Left lobe of liver (tissue), 2 donors: ENCODE measurements around the gene CYTL1. TPM values are rescaled to one million over a fixed set of nuclear protein-coding genes. Genes with fewer than 3 reads are reported as not detected.
"Not testable (repeated sequence)": the region's sequence is repeated elsewhere in the genome, so short reads cannot be mapped to it uniquely, and the experiment has no call there.

ENCODE experiments used
- ATAC-seq: fragments of 200-7000 bp; cut with Tn5 transposase; one replicate; pipeline ENCODE4 v1.9.1; 2020; ENCODE audit warnings: mild to moderate bottlenecking, moderate library complexity
- DNase-seq: peaks from one replicate; pipeline ENCODE4 v3.0.0-alpha.2; 2020; ENCODE audit warnings: low spot score
- total RNA-seq: library from RNA; stranded (reverse); gene quantifications from one replicate; pipeline ENCODE4 v1.2.1, GENCODE V29; 2021
- donor health status: DM: no; HTN: no; CAD: no; lungs with moderate emphysema.
- donor health status: DM: no; HTN: yes; CAD: no.

CYTL1 gene
- total RNA-seq, 1 donor from 2014 or later = not detected

DNA sequence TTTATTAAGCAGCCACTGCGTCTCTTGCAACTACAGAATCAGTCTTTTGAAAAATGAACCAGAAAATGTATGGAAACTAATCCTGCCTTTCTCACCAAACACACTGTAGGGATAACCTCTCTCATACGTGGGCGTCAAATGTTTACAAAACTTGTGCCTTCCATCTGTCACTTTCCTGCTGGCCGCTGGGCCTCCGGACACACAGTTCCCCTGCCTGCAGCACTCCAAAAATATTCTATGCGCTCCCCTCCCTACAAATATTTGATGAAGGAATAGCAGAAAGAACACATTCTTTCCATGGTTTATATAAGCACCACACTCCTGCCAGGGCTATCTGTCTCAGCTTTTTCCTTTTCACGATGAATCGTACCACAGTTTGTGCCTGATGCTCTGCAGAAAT, 14.9 kb upstream of the CYTL1 start:
- no peak for DNase-seq
- no peak for ATAC-seq

DNA sequence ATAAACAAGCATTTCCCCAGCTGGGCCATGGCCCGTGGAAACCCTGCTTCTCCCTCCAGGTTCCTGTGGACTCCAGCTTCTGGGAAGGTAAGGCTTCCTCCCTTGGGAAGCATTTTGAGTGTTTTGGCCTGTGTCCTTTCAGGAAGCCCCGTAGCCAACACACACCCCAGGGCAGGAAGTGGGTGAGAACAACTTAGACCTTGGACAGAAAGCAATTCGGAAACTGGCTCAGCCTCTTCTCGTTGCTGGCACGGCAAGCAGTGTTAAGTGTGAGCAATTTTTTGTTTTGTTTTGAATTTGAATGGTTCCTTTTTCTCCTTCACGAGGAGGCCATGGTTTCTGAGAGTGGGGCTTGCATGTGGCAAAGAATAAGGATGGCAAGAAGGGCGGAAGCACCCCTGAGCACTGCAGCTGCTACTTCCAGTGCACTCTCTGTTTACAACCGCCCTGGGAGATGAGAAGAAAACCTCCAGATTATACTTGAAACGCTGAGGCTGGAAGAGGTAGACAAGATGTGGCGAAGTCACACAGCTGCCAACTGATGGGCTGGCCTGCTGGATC, 14.1 kb upstream of the CYTL1 start:
- ATAC-seq = no peak
- DNase-seq = no peak

DNA sequence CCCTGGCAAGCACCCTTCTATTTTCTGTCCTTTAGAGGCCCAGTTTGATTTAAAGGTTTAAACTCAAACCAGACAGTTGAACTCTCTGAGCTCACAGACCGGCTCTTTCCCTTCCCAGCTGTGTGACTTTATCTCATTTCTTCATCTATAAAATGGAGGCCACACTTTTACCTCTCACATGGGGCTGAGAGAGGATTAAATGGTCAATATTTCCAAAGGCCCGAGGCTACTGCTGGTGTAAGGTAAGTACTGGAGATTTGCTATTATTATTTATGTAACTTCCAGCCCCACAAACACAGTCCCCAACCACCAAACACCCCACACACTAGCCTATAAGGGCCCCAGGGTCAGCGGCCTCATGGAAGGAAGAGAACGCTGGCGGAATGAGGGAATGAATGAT, 13.6 kb upstream of the CYTL1 start:
- DNase-seq = no peak
- no peak for ATAC-seq

DNA sequence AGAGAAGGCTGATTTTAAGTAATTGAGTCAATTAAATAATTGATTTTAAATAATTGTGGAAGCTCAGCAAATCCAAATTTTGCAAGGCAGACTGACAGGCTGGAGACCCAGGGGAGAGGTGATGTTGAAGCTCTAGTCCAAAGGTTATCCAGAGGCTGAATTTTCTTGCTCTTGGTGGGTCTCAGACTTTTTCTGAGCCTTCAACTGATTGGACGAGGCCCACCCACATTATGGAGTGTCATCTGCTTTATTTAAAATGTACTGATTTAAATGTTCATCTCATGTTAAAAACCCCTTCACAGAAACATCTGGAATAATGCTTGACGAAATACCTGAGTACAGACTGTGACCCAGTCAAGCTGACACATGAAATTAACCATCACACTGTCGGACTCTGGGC, 11.7 kb upstream of the CYTL1 start:
- ATAC-seq = no peak
- DNase-seq = no peak

DNA sequence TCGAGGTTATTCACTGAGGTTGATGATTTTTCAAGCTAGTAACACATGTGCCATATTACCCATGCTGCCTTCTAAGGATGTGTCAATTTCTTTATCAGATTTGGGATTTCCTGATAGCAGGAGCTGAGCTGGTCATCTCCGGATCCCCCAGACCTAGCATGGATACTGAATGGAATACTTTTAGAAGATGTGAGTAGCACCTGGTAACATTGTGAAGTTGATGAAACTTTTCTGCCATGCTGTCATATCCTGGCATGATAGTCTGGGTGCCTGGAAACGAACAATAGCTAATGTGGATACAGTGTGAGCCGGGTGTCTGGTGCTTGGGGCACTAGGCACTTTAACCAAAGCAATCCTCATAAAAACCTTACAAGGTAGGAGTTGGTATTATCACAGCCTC, 11.0 kb upstream of the CYTL1 start:
- ATAC-seq (no peak), DNase-seq (no peak)

DNA sequence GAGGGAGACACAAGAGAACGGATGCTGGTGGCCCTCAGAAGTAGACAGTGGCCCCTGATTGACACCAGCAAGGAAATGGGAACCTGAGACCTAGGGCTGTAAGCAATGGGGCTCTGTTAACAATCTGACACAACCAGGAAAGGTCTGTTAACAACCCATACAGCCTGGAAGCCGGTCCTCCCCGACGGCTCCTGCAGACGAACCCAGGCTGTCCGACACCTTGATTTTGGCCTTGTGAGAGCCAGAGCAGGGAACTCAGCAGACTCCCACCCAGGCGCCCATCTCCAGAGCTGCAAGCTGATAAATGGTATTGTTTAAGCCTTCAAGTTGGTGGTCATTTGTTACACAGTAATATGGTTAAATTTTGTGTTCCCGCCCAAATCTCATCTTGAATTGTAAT, 10.2 kb upstream of the CYTL1 start:
- no peak for DNase-seq
- ATAC-seq = no peak

DNA sequence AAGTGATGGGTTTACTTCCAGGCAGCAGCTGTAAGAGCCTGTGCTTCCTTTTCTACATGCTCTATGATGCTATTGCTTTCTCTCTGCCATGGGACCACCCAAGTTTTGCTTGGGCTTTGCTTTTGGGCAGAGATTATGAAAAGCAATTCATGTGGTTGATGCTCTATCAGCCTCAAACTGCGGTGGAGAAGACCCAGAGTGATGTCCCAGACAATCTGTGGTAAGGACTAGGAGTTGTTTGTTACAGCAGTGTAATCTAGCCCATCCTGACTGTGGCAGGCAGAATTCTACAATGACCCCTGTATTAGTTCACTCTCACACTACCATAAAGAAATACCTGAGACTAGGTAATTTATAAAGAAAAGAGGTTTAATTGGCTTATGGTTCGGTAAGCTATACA, 9.2 kb upstream of the CYTL1 start:
- DNase-seq (no peak), ATAC-seq (no peak)

DNA sequence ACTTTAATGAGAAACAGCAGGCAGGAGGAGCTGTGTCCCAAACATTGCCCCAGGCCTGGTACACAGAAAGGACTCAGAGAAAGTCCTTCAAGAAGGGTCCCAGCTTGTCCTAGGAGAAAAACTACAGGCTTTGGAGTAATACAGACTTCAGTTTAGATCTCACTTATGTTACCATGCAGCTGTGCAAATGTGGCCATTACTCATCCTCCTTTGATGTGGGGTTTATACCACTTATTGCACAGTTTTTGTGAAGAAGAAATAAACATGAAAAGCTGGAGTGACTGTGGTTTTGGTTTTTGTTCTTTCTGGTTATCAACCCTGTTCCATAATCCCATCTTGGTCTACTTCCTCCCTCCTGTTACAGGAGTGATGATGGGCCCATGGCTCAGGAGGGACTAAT, 8.1 kb upstream of the CYTL1 start:
- ATAC-seq (no peak), DNase-seq (no peak)

DNA sequence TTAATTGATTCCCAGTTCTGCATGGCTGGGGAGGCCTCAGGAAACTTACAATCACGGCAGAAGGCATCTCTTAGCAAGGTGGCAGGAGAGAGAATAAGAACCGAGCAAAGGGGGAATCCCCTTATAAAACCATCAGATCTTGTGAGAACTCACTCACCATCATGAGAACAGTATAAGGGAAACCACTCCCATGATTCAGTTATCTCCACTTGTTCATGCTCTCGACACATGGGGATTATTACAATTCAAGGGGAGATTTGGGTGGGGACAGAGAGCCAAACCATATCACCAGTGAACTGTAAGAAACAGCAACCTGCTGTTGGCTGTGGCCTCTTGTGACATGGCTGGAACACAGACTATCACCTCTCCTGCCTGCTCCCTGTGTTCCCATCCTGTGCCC, 7.1 kb upstream of the CYTL1 start:
- no peak for DNase-seq
- no peak for ATAC-seq

DNA sequence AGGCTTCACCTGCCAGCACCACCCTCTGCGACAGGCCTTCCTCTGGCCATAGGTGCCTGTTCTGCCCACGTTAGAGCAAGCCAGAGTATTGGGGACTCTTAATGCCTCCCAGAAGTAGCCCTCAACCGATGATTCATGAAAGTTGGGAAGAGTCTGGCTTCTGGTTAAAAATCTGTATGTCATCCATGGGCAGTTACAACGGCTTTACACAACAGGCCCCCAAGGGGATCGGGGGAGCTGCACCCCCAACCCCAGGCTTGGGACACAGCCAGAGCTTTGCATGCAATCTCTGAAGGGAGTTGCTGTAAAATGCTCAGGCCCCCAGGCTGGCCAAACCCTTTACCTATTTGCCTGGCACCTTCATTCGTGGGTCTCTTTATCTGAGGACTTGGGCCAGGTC, 5.4 kb upstream of the CYTL1 start:
- DNase-seq = no peak
- no peak for ATAC-seq

DNA sequence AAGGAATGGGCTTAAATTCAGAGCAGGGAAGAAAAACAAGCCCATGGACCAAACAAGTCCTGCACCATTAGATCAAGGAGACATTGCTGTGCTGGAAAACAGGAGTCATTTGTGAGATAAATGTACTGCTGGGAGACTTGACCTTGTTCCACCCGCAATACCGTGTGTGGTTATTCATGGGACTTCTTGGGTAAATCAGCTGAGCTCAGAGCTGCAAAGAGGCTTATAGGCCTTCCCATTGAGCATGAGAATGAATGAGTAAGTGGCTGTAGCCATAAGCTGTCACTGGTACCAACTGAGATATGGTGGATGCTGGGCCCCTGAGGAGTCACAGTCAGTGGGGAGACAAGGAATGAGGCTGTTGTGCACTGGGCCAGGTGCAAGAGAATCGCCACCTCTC, 2.3 kb upstream of the CYTL1 start:
- ATAC-seq (no peak), DNase-seq (no peak)

DNA sequence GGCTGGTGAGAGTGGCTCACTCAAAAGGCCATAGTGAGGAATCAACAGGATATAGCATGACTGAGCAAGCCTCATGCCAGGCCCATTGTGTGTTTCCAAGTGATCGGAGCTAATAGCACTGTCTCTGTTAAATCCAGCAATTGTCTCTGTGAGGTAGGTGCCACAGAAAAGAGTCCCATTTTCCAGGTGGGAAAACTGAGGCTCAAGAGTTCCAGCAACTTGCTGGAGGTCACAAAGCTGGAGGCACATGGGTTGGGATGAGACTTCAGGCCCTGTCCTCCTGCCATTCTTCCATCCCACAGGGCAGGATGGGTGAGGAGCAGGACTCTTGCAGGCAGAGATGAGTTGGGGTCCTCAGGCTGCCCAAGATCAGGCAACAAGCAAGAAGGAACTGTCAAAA, 1.1 kb upstream of the CYTL1 start:
- ATAC-seq (no peak), DNase-seq (no peak)

DNA sequence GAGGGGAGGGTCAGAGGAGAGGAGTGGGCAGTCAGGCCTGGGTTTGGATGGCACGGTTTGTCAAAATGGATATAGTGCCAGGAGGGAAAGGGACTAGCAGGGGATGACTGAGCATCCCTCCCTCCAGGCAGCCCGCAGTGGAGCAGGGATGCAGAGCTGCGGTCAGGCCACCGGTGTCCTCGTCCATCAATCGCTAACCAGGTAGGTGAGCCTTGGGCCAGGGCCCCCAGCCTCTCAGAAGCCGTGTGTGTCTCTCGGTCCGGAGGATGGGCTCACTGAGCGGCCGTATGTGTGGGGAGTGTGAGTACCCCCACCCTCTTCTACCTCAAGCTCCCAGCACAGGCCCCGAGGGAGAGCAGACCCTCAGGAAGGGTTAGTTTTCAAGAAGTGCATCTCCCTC, 538 bp upstream of the CYTL1 start:
- DNase-seq (no peak), ATAC-seq (no peak)

DNA sequence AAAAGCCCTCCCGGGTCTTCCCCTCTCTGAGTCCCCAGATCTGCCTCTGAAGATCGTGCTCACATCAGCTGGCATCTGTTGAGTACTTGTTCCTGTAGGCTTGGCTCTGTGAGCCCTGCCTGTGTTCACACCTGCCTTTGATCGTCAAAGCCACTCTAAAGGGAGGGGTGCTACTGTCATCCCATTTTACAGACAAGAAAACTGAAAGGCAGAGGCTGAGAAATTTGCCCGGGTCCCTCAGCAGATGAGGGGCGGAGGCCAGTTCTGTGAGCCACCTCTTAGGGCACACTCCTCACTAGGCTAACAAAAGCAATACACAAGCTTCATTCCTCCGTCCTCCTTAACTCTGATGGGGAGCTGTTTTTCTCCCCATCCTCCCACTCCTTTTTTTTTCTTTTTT, 655 bp downstream of the CYTL1 start:
- ATAC-seq (no peak), DNase-seq (no peak)

DNA sequence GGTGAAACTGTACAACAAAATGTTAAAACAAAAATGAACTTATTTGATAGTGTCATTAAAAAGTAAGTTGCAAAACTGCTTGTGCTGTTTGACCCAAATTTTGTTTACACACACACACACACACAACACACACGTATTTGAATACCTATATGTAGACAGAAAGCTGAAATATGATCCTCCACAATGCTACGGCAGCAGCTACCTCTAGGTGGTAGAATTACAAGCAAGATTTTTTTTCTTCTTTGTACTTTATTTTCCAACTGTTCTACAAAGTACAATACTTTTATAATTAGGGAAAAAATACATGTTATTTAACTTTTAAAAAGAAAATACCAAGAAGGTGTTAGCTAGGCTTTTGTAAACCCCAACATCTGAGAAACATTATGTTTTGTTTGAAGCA, 1.2 kb downstream of the CYTL1 start:
- no peak for ATAC-seq
- DNase-seq = no peak

DNA sequence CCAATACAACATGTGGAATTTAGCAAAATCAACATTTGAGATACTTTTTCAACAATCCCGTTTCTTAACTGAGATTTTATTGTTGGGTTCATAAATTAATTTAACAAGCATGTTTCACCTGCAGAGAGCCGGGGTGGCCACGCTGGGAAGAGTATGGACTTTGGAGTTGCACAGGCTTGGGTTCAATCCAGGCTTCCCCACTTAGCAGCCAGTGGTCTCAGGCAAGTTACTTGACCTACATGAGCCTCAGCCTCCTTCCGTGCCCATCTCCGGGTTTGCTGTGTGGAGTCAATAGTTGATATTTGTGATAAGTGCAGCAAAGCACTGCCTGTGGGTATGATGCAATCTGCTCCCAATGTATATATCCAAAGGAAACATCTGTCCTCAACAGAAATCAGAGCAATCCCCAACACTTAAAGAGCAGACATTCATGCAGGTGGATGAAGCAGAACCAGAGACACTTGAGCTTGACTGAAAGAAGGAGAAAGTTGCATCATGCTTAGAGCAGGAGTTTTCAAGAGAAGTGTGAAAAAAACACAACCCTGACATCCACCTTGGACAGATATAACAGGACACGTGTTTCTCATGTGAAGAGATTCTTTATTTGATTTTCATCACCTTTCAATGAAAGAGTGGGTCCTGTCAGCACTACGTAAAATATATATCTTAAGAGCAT, 5.1 kb downstream of the CYTL1 start:
- DNase-seq (no peak), ATAC-seq (no peak)

DNA sequence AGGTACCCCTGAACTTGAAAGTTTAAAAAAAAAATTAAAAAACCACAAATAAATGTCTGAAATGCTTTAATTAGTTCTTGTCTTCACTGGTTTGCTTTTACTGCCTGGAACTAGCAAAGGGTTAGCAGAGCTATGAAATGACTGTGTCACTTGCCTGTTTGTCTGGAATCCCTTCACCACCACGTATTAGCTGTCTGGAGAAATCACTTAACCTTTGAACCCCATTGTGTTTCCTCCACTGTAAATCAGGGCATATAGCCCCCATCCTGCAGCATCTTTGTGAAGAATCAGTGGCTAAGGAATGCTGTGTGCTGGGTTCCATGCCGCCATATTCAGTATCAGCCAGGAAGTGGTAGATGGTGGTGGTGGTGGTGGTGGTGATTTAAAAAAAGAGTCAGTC, 6.3 kb downstream of the CYTL1 start:
- no peak for ATAC-seq
- DNase-seq = no peak

DNA sequence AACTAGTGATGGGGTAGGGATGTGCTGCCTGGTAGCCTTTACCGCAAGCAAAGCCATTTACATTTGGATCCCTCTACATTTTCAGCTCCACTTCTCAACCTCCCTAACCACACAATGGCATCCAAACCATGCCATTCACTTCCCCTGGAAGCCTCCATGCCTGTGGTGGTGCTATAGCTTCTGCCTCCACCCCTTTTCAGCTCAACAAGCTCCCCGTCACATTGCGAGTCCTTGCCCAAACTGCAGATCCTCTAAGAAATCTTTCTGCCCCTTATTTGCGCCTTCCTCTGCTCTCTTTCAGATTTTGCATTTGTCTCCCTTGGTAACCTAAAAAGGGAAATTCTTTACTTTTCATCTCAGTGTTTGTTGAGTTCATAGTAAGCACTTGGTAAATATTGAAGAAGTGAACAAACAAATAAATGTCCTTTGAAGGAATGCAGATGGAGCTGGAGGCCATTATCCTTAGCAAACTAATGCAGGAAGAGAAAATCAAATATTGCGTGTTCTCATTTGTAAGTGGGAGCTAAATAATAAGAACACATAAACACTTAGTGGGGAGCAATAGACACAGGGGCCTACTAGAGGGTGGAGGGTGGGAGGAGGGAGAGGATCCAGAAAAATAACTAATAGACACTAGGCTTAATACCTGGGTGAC, 6.9 kb downstream of the CYTL1 start:
- DNase-seq (no peak), ATAC-seq (no peak)

DNA sequence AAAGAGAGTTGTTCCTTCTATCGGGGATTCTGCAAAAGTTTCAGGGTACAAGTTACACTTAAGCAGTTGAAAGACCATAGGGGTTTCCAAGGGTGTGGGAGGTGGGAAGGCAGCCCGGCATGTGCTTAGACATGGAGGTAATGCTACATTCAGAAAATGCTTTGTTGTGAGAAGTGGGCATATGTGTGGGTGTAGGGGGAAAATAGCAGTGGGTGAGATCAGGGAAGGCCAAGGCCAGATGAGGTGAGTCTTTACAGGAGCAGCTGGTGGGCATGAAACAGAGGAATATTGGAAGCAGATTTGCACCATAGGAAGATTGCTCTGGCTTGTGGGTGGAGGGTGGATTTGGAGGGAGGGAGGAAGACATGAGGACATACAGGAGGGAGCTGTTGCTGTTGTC, 8.3 kb downstream of the CYTL1 start:
- ATAC-seq = no peak
- no peak for DNase-seq

DNA sequence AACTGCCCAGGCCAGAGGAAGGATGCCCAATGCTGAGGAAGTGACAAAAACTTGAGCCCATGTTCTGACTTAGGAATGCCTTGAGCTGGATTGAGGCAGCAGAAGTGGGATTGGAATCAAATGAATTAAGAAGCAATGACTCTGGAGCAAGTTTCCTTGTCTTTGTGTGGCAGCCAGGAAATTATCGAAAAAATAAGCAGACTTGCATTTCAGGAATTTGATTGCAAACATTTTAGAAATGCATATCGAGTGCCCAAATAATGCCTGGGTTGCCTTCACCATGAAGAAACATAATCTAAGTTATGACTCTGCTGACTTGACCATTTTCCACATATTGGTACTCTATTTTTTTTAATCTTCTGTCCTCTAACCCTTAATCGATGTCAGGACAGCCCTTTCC, 9.5 kb downstream of the CYTL1 start:
- DNase-seq = no peak
- no peak for ATAC-seq

DNA sequence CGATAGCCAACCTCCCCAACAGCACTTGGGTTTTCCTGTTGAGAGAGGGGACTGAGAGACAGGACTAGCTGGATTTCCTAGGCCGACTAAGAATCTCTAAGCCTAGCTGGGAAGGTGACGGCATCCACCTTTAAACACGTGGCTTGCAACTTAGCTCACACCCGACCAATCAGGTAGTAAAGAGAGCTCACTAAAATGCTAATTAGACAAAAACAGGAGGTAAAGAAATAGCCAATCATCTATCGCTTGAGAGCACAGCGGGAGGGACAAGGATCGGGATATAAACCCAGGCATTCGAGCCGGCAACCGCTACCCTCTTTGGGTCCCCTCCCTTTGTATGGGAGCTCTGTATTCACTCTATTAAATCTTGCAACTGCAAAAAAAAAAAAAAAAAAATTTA, 12.3 kb downstream of the CYTL1 start:
- not testable (repeated sequence) for DNase-seq, ATAC-seq

DNA sequence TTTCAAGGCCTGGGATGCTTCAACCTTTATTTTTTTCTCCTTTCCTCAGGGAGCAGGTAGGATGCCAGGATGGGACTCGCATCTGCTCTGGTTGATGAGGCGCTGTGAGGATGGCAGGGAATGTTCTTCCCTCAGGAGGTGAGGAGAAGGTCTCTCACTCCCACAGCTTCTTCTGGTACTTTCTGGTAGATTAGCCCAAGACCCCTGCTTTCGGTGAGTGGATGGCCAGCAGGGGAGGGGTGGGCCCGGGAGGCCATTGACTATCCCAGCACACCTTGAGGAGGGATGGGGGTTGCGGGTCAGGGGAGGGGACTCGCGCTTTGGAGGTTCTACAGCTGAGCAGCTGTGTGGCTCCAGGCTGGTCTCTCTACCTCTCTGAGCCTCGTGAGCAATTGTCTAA, 14.8 kb downstream of the CYTL1 start:
- DNase-seq (no peak), ATAC-seq (no peak)

DNA sequence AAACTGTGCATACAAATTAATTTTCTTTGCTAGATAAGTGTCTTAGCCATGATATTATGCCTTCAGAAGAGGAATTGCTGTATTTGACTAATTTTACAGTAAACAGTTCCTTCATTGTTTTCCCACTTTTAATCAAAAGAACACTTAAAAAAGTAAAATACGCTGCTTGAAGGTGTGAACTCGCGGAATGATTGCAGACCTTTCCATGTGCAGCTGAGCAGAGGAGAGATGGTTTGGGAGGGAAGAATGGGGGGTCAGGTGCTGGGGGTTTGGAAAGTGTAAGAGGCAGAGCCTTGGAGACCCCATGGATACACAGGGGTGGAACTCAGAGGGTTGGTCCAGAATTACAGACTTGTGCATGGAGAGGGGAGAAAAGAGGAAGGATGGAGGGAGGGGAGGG, 15.3 kb downstream of the CYTL1 start:
- ATAC-seq (no peak), DNase-seq (no peak)
